T-helper 2 cell treated with Interferon-gamma antibody and Interleukin-4, amounts not matched to agents 5 μg/mL and 100 μg/mL, for 36 hours (primary cell): ENCODE measurements around the gene GP9.
"Not testable (repeated sequence)": the region's sequence is repeated elsewhere in the genome, so short reads cannot be mapped to it uniquely, and the experiment has no call there.

ENCODE experiments used
- DNase-seq: peaks from one replicate; pipeline ENCODE4 v3.0.0; 2021; ENCODE audit warnings: low spot score
- H3K27ac Mint-ChIP-seq: one replicate; pipeline ENCODE4 v1.8.0; 2021; ENCODE audit warnings: mild to moderate bottlenecking, mixed read lengths
- H3K27me3 Mint-ChIP-seq: one replicate; pipeline ENCODE4 v1.8.0; 2021; ENCODE audit warnings: low read depth, mixed read lengths
- H3K36me3 Mint-ChIP-seq: one replicate; pipeline ENCODE4 v1.8.0; 2021; ENCODE audit warnings: low read depth, mixed read lengths
- H3K4me1 Mint-ChIP-seq: one replicate; pipeline ENCODE4 v1.8.0; 2021; ENCODE audit warnings: low read depth, mixed read lengths
- H3K4me3 Mint-ChIP-seq: one replicate; pipeline ENCODE4 v1.8.0; 2022; ENCODE audit warnings: mild to moderate bottlenecking, moderate library complexity, mixed read lengths
- H3K9me3 Mint-ChIP-seq: one replicate; pipeline ENCODE4 v1.8.0; 2021; ENCODE audit warnings: mixed read lengths

The GP9 gene

DNA sequence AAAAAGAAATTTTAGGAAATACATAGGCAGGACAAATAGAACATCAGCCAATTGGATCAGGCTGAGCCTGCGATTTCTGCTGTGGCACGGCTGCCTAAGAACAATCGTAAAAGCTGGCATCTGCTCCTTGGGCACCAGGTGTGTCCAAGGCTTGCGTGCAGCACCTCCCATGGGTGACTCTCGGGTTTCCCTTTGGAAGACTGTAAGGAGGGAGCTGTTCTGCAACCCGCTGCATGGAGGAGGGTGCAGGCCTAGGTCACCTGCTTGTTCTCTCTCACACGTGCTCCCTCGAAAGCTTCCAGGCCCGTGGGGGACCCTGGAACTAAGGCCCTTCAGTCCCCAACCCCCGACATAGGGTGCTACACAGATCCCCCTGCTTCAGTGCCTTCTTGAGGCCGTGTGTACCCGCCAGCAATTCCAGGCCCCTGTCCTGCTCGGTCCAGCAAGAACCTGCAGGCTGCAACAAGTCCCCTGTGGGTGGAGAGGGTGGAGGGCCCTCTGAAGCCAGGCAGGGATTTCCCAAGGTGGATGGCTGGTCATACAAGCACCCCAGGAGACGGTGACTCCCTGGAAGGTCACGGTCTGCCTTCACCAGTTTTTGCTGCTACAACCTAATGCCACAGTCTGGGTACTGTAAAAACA lies 3.4 kb downstream of the GP9 start:
- H3K36me3 Mint-ChIP-seq: no peaks in the 10 kb centered on the region
- peaks cover 1% of the 10 kb centered on the region for H3K27me3 Mint-ChIP-seq
- H3K4me3 Mint-ChIP-seq: no peak overlapping the region
- H3K9me3 Mint-ChIP-seq: no peaks in the 10 kb centered on the region
- no peak overlapping the region for H3K27ac Mint-ChIP-seq
- peaks cover 4% of the 10 kb centered on the region for H3K4me1 Mint-ChIP-seq
- no peak for DNase-seq

- Mint-ChIP-seq H3K36me3 (no peaks in the 10 kb centered on the region), H3K9me3 (peaks cover 7% of the 10 kb centered on the region), H3K27me3 (peaks cover 1% of the 10 kb centered on the region), H3K4me1 (peaks cover 5% of the 10 kb centered on the region), H3K4me3 (no peak overlapping the region), H3K27ac (no peak overlapping the region)
- DNase-seq: no peak
Measured at GRCh38 chr3:129065016-129065719, 4.6 kb downstream of the GP9 start.

DNA sequence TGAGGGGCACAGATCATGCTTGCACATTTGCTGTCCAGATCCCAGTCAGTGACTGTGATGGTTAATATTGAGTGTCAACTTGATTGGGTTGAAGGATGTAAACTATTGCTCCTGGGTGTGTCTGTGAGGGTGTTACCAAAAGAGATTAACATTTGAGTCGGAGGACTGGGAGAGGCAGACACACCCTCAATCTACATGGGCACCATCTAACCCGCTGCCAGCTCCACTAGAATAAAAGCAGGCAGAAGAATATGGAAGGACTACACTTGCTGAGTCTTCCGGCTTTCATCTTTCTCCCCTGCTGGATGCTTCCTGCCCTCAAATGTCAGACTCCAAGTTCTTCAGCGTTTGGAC lies 5.1 kb downstream of the GP9 start:
- peaks cover 1% of the 10 kb centered on the region for H3K27me3 Mint-ChIP-seq
- peaks cover 5% of the 10 kb centered on the region for H3K4me1 Mint-ChIP-seq
- H3K27ac Mint-ChIP-seq: no peak overlapping the region
- no peak overlapping the region for H3K4me3 Mint-ChIP-seq
- no peaks in the 10 kb centered on the region for H3K36me3 Mint-ChIP-seq
- DNase-seq: no peak
- peaks cover 7% of the 10 kb centered on the region for H3K9me3 Mint-ChIP-seq

GRCh38 chr3:129067719-129068118 lies 7.1 kb downstream of the GP9 start:
- H3K9me3 Mint-ChIP-seq, H3K27me3 Mint-ChIP-seq, H3K36me3 Mint-ChIP-seq, H3K27ac Mint-ChIP-seq, DNase-seq, H3K4me1 Mint-ChIP-seq: not testable (repeated sequence)
- H3K4me3 Mint-ChIP-seq: peak overlapping the region; percentile 35

GRCh38 chr3:129068291-129068886 lies 7.8 kb downstream of the GP9 start:
- Mint-ChIP-seq H3K27ac (no peak overlapping the region), H3K9me3 (peaks cover 7% of the 10 kb centered on the region), H3K4me3 (peak overlapping the region; percentile 66), H3K4me1 (peaks cover 5% of the 10 kb centered on the region), H3K36me3 (no peaks in the 10 kb centered on the region), H3K27me3 (peaks cover 1% of the 10 kb centered on the region)
- peak; percentile 11 for DNase-seq

DNA sequence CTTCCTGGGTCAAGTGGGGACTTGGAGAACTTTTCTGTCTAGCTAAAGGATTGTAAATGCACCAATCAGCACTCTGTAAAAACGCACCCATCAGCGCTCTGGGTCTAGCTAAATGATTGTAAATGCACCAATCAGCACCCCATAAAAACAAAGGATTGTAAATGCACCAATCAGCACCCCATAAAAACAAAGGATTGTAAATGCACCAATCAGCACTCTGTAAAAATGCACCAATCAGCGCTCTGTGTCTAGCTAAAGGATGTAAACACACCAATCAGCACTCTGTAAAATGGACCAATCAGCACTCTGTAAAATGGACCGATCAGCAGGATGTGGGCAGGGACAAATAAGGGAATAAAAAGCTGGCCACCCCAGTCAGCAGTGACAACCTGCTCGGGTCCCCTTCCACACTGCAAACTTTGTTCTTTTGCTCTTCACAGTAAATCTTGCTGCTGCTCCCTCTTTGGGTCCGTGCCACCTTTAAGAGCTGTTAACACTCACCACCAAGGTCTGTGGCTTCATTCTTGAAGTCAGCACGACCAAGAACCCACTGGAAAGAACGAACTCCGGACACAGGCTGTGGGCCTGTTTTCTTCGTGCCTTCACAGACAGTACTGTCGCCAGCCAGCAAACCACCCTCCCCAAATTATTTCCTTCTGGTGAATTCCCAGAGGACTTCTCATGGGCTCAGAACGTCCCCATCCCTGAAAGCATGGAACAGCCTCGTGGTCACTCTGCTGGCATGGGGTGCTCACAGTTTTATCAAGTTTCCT lies 8.9 kb downstream of the GP9 start:
- H3K4me3 Mint-ChIP-seq: peak overlapping the region; percentile 66
- H3K4me1 Mint-ChIP-seq, DNase-seq, H3K36me3 Mint-ChIP-seq, H3K27me3 Mint-ChIP-seq, H3K9me3 Mint-ChIP-seq, H3K27ac Mint-ChIP-seq: not testable (repeated sequence)

GRCh38 chr3:129070086-129070885 lies 9.7 kb downstream of the GP9 start:
- peaks cover 7% of the 10 kb centered on the region for H3K9me3 Mint-ChIP-seq
- peaks cover 5% of the 10 kb centered on the region for H3K4me1 Mint-ChIP-seq
- H3K4me3 Mint-ChIP-seq: no peak overlapping the region
- H3K36me3 Mint-ChIP-seq: no peaks in the 10 kb centered on the region
- H3K27ac Mint-ChIP-seq: no peak overlapping the region
- H3K27me3 Mint-ChIP-seq: peaks cover 1% of the 10 kb centered on the region
- DNase-seq: no peak

- no peaks in the 10 kb centered on the region for H3K27me3 Mint-ChIP-seq
- H3K27ac Mint-ChIP-seq: no peak overlapping the region
- peaks cover 2% of the 10 kb centered on the region for H3K4me1 Mint-ChIP-seq
- H3K4me3 Mint-ChIP-seq: no peak overlapping the region
- H3K36me3 Mint-ChIP-seq: no peaks in the 10 kb centered on the region
- H3K9me3 Mint-ChIP-seq: no peaks in the 10 kb centered on the region
- no peak for DNase-seq
Measured at GRCh38 chr3:129077222-129077621, 16.6 kb downstream of the GP9 start.

GRCh38 chr3:129078510-129078909 lies 17.9 kb downstream of the GP9 start:
- DNase-seq: no peak
- no peaks in the 10 kb centered on the region for H3K36me3 Mint-ChIP-seq
- H3K9me3 Mint-ChIP-seq: no peaks in the 10 kb centered on the region
- H3K27me3 Mint-ChIP-seq: no peaks in the 10 kb centered on the region
- no peak overlapping the region for H3K4me3 Mint-ChIP-seq
- H3K4me1 Mint-ChIP-seq: peaks cover 2% of the 10 kb centered on the region
- H3K27ac Mint-ChIP-seq: no peak overlapping the region

GRCh38 chr3:129081503-129081902 lies 20.9 kb downstream of the GP9 start:
- H3K36me3 Mint-ChIP-seq: no peaks in the 10 kb centered on the region
- no peak overlapping the region for H3K4me3 Mint-ChIP-seq
- no peaks in the 10 kb centered on the region for H3K9me3 Mint-ChIP-seq
- no peaks in the 10 kb centered on the region for H3K27me3 Mint-ChIP-seq
- no peak overlapping the region for H3K27ac Mint-ChIP-seq
- no peak for DNase-seq
- peaks cover 2% of the 10 kb centered on the region for H3K4me1 Mint-ChIP-seq

DNA sequence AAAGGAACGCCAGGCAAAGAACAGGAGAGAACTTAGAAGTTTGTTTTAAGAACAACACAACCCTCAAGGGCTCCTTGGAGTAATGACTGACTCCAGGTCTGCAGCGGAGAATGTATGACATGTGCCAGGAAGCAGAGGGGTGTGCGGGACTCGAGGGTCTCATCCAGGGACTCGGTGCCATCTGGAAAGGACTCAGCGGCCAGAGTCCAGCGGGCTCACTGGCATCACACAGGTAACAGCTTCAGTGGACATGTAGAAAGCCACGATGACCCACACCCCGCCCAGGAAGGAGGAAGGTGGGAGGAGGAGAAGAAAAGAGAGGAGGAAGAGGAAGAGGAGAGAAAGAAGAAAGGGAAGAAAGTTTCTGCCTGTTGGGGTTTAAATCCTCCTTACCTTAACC lies 21.4 kb downstream of the GP9 start:
- H3K4me3 Mint-ChIP-seq: no peak overlapping the region
- no peak overlapping the region for H3K27ac Mint-ChIP-seq
- no peaks in the 10 kb centered on the region for H3K27me3 Mint-ChIP-seq

GRCh38 chr3:129084501-129084900 lies 23.9 kb downstream of the GP9 start:
- Mint-ChIP-seq H3K36me3 (no peaks in the 10 kb centered on the region), H3K27ac (no peak overlapping the region), H3K27me3 (no peaks in the 10 kb centered on the region), H3K4me3 (no peak overlapping the region), H3K9me3 (no peaks in the 10 kb centered on the region), H3K4me1 (peaks cover 2% of the 10 kb centered on the region)
- no peak for DNase-seq

More for the DNA sequence above, 21.4 kb downstream of the GP9 start:
- H3K4me1 Mint-ChIP-seq: peaks cover 2% of the 10 kb centered on the region
- no peak for DNase-seq
- H3K9me3 Mint-ChIP-seq: no peaks in the 10 kb centered on the region
- no peaks in the 10 kb centered on the region for H3K36me3 Mint-ChIP-seq

GRCh38 chr3:129085165-129085715 lies 24.7 kb downstream of the GP9 start:
- Mint-ChIP-seq H3K27ac (peak overlapping the region; percentile 53), H3K4me3 (no peak overlapping the region), H3K36me3 (no peaks in the 10 kb centered on the region), H3K27me3 (no peaks in the 10 kb centered on the region), H3K9me3 (no peaks in the 10 kb centered on the region), H3K4me1 (peaks cover 2% of the 10 kb centered on the region)
- no peak for DNase-seq
